ENCODE results near the gene CLDN17.

Gene CLDN17

DNA sequence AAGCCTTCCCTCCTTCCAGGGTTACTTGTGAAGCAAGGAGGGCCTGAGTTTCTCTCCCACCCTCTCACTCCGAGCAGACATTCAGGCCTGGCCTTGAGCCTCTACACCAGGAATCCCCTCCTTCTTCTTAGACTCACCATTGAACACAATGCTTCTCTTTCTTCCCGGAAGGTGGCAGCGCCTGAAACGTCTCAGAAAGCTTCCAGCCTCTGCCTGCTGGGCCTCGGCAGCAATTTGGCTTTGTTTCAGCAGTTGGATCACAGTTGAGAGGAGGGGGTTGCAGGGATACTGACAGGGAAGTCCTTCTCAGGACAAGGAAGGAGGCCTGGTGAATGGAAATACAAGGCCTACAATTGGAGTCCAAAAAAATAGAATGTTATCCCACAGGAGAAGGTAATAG, 43.0 kb upstream of the CLDN17 start:
- DNase-seq (no peak), ATAC-seq (ENCODE audit: insufficient read depth, low read depth) (no peak)
- H3K27ac ChIP-seq (ENCODE audit: low read length) = no peak overlapping the region

DNA sequence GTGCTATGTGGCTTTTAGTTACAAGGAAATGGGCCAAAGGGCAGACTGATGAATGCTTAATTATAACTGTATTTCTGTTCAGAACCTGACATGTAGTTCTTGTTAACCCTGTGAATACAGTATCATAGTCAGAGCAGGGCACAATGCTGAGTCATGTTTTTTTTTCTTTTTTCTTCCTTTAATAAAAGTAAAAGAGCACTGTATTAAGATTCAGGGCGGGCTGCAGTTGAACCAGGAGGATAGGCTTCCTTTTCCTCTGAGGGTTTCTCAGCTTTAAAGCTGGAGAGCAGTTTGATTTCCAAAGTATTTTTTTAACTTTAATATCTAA, 40.6 kb upstream of the CLDN17 start:
- Histone ChIP-seq H3K4me2 (ENCODE audit: insufficient read depth, low read length) (no peak overlapping the region), H3K4me3 (ENCODE audit: low read depth in 1 of 2, low read length in 2 of 2) (no peak overlapping the region), H3K27ac (ENCODE audit: low read length) (no peak overlapping the region), H3K36me3 (ENCODE audit: insufficient read depth, low read length) (no peaks in the 10 kb centered on the region), H3K9me3 (ENCODE audit: insufficient read depth, low read length, severe bottlenecking) (no peaks in the 10 kb centered on the region), H4K20me1 (ENCODE audit: insufficient read depth, low read length) (no peaks in the 10 kb centered on the region), H3K27me3 (ENCODE audit: insufficient read depth, low read length, poor library complexity) (no peaks in the 10 kb centered on the region), H2AFZ (ENCODE audit: low read depth, low read length) (no peak overlapping the region), H3K79me2 (ENCODE audit: insufficient read depth, low read length) (no peaks in the 10 kb centered on the region), H3K4me1 (ENCODE audit: insufficient read depth, low read length) (no peaks in the 10 kb centered on the region), H3K9ac (ENCODE audit: low read depth, low read length) (no peak overlapping the region)
- DNase-seq = no peak
- no peak for ATAC-seq (ENCODE audit: insufficient read depth, low read depth)
- TF ChIP-seq, protein P1, sequence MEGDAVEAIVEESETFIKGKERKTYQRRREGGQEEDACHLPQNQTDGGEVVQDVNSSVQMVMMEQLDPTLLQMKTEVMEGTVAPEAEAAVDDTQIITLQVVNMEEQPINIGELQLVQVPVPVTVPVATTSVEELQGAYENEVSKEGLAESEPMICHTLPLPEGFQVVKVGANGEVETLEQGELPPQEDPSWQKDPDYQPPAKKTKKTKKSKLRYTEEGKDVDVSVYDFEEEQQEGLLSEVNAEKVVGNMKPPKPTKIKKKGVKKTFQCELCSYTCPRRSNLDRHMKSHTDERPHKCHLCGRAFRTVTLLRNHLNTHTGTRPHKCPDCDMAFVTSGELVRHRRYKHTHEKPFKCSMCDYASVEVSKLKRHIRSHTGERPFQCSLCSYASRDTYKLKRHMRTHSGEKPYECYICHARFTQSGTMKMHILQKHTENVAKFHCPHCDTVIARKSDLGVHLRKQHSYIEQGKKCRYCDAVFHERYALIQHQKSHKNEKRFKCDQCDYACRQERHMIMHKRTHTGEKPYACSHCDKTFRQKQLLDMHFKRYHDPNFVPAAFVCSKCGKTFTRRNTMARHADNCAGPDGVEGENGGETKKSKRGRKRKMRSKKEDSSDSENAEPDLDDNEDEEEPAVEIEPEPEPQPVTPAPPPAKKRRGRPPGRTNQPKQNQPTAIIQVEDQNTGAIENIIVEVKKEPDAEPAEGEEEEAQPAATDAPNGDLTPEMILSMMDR (IDR thresholded peaks at IDR 0.05; ENCODE audit: borderline replicate concordance, extremely low read depth, low read length, poor library complexity, severe bottlenecking) = no peak
- TF ChIP-seq EZH2 (IDR thresholded peaks at IDR 0.05; ENCODE audit: borderline replicate concordance, low read depth, low read length, severe bottlenecking) = no peak

More for the DNA sequence above, 43.0 kb upstream of the CLDN17 start:
- Histone ChIP-seq H3K4me1 (ENCODE audit: insufficient read depth, low read length) (no peaks in the 10 kb centered on the region), H2AFZ (ENCODE audit: low read depth, low read length) (no peak overlapping the region), H3K4me2 (ENCODE audit: insufficient read depth, low read length) (no peak overlapping the region), H3K9ac (ENCODE audit: low read depth, low read length) (no peak overlapping the region), H3K9me3 (ENCODE audit: insufficient read depth, low read length, severe bottlenecking) (no peaks in the 10 kb centered on the region), H3K79me2 (ENCODE audit: insufficient read depth, low read length) (no peaks in the 10 kb centered on the region), H3K4me3 (ENCODE audit: low read depth in 1 of 2, low read length in 2 of 2) (no peak overlapping the region), H4K20me1 (ENCODE audit: insufficient read depth, low read length) (no peaks in the 10 kb centered on the region), H3K27me3 (ENCODE audit: insufficient read depth, low read length, poor library complexity) (no peaks in the 10 kb centered on the region), H3K36me3 (ENCODE audit: insufficient read depth, low read length) (no peaks in the 10 kb centered on the region)
- TF ChIP-seq EZH2 (IDR thresholded peaks at IDR 0.05; ENCODE audit: borderline replicate concordance, low read depth, low read length, severe bottlenecking) = no peak
- TF ChIP-seq, protein P1 (IDR thresholded peaks at IDR 0.05; ENCODE audit: borderline replicate concordance, extremely low read depth, low read length, poor library complexity, severe bottlenecking) = no peak

DNA sequence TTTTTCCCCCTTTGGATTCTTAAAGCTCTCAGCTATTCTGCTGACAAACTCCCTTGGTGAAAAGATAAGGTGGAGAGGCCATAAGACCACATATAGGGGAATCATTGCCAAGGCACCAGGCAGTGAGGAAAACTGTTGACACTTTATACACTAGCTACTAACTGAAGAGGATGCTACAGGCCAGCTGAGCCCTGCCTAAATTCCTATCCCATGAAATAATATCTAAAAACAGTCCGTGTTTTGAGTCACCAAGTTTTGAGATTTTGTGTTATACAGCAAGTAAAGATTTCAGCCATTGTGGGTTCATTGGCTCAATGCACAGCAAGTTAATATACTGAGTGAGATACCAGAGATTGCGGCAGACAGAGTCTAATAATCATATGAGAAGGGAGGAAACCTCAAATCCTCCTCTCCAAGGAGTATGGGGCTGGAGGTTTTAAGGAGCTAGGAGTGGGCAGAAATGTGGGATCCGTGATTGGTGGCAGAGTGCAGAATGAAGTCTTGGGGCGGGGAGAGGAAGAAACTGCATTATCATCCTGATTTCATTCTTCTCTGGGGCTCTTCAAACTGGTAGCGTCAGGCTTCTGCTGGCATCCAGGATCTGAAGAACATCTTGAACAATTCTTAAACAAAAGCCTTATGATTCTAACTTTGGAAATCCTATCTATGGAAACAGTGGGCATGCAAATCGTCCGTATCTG, 40.1 kb upstream of the CLDN17 start:
- no peak overlapping the region for H2AFZ ChIP-seq (ENCODE audit: low read depth, low read length)
- no peaks in the 10 kb centered on the region for H3K36me3 ChIP-seq (ENCODE audit: insufficient read depth, low read length)
- no peaks in the 10 kb centered on the region for H4K20me1 ChIP-seq (ENCODE audit: insufficient read depth, low read length)
- H3K79me2 ChIP-seq (ENCODE audit: insufficient read depth, low read length) = no peaks in the 10 kb centered on the region
- no peak for DNase-seq
- no peak for TF ChIP-seq EZH2 (IDR thresholded peaks at IDR 0.05; ENCODE audit: borderline replicate concordance, low read depth, low read length, severe bottlenecking)
- TF ChIP-seq, protein P1 (IDR thresholded peaks at IDR 0.05; ENCODE audit: borderline replicate concordance, extremely low read depth, low read length, poor library complexity, severe bottlenecking) = no peak
- ATAC-seq (ENCODE audit: insufficient read depth, low read depth) = no peak
- H3K27me3 ChIP-seq (ENCODE audit: insufficient read depth, low read length, poor library complexity) = no peaks in the 10 kb centered on the region
- H3K9me3 ChIP-seq (ENCODE audit: insufficient read depth, low read length, severe bottlenecking) = no peaks in the 10 kb centered on the region
- H3K4me3 ChIP-seq (ENCODE audit: low read depth in 1 of 2, low read length in 2 of 2) = no peak overlapping the region
- H3K4me2 ChIP-seq (ENCODE audit: insufficient read depth, low read length) = no peak overlapping the region
- no peaks in the 10 kb centered on the region for H3K4me1 ChIP-seq (ENCODE audit: insufficient read depth, low read length)
- no peak overlapping the region for H3K9ac ChIP-seq (ENCODE audit: low read depth, low read length)
- no peak overlapping the region for H3K27ac ChIP-seq (ENCODE audit: low read length)
